NCI-H2029 treated with DMSO at 0.1 percent for 48 hours (cell line): ENCODE data around the gene MEIS2.

Source experiments
- DNase-seq: peaks from one replicate; lab custom pipeline; 2025; lab: John Stamatoyannopoulos, UW

Gene MEIS2

DNA sequence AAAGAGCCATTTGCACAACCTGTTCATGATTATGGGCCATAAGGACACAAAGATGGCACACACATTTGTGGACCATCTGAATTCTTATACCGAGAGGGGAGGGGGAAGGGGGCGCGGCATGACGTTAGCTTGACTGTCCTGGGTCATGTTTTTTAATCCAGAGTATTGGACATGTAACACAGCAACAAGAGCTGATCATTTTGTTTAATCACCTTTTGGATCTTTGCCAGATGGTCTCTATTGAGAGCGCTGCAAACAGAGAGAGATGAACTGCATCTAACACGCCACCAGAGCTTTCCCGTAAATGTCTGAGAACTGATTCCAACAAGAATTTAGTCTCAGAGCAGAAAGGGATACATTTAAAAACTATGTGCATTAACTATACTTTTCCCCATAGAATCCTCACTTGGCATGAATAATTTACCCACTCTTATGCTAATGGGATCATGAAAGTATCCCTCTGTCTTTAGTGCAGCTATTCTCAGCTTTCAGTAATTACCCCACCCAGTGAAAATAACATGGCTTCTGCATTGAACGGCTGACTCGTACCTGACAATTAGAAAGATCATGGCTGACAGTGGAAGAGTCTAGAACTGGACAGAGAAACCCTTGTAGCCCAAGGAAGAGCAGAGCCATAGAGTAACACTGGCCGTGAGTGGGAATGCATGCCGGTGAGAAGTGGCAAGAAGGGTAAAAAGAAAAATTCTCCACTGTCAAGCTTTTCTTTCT is 22.6 kb downstream of the MEIS2 start:
- no peak for DNase-seq

DNA sequence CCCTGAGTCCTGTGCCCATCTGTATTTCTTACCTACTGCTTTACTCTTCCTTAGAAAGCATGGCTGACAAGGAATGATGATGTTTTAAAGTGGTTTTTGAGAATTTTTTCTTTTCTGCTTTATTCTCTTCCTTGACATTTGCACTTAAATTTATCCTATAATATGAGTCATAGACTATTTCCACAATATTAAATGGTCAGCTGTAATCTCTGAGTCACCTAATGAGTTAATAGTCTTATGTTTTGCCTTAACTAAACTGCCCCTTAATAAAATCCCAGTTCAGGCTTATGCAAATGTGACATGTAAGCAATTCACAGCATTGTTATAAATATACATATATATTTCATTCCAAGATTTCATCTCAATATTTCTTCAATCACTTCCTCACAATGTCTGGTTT is 23.8 kb downstream of the MEIS2 start:
- no peak for DNase-seq

DNA sequence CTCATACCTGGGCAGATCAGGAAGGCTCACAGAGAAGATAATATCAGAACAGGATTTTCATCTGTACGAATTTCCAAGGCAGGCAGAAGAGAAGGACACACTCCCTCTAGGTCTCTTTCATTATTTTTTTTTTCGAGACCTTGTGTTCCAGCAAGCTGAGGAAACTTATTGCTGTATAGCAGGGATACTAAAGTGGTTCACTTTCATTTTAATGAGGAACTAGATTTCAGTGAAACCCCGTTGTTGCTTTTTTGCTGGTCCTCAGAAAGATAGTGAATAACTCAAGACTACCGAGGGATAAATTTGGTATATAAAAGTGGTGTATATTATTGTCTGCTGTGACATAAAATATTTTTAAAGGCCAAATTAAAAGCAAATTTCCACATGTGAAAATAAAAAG is 24.6 kb downstream of the MEIS2 start:
- no peak for DNase-seq

DNA sequence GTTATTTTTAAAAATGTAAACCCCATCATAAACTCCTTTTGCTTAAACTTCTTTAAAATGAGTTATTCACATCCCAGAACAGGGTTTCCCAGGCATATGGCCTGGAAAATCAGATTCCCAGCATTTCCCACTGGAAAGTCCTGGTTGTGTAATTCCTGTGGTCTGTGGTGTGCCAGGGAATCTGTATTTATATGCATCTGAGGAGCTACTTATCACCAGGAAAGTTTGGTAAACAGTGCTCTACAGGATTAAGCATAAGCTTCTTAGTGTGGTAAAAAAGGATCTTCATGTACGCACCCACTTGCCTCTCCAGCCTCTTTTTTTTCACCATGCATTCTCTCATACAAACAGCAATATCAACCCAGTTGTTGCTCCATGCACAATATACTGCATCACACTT is 28.2 kb downstream of the MEIS2 start:
- DNase-seq = no peak

DNA sequence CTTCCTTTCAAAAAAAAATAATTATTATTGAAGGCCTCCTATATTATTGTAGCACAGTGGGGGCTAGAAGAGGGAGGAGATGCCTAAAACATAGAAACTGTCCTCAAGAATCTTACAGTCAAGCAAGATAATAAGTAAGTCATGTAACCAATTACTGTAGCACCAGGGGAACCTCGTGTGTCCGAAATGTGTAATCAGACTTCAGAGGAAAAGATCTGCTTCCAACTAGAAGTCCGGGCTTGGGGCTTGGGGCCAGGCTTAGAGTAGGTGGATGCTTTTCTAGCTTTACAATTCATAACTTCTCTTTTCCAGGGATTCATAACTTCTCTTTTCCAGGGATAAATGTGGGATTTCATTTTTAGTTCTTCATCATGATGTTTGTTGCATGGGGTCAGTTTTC is 29.2 kb downstream of the MEIS2 start:
- no peak for DNase-seq

GRCh38 chr15:37070686-37071085 is 29.7 kb downstream of the MEIS2 start:
- no peak for DNase-seq

- DNase-seq = no peak
Observed at GRCh38 chr15:37061996-37062395, 38.4 kb downstream of the MEIS2 start.

DNA sequence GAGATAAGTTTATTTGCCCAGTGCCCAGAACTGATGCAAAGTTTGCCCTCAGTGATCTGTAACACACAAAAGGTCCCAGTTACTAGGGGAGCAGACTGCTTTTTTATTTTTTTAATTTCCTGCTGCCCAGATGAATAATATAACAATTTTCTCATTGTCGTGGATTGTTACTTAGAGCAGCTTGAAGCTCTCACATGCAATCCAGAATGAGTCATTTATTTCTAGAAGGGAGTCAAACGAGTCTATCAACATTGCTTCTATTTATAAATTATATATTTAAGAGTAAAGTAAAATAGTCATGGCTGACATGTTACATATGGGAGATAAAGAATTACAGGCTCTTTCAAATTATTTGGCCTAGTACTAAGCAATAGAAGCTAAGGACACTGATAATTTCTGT is 41.3 kb downstream of the MEIS2 start:
- DNase-seq = no peak

DNA sequence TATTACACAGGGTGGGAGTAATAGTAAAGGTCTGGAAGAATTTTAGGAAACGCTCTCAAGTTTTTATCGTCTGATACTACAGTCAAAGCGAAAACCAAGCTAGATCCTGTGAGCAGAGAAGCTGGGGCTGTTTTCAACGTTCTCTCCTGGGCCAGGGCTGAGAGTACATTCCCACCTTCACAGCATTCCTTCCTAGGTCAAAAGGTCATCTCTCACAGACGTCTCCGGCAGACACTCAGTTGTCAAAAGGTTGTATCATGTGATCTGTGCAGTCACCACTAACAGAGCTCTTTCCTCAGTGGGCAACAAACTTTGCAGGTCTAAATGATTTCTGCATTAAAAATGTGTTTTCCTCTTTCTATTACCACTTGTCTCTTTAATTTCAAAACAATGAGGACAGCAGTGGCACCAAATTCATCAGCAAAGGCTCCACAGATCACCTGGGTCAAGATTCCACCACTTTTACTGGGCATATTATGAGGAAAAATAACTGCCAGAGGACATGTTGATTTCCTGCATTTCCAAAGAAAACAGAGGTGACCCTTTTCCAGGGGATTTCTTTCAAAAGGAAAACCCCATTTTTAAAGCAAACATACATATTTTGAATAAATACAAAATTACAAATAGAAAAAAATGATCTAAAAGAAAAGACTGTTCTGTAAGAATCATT is 41.9 kb downstream of the MEIS2 start:
- no peak for DNase-seq

DNA sequence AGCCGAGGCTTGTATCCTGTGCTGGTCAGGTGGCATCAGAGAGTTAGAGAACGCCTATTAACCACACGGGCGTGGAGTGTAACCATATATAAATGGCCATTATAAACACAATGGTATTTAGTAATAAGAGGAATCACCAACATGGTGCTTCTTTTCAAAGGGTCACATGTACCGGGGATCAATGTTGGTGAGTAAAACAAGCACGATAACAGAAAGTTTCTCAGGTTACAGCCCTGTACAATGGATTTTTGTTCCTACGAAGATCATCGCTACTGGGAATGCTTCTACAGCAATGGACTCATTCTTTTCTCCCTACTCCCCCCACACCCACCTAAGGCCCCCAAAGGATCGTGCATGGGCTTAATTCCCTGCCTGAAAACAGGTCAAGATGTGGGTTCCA is 42.5 kb downstream of the MEIS2 start:
- no peak for DNase-seq

- DNase-seq = no peak
Observed at GRCh38 chr15:37057256-37057655, 43.1 kb downstream of the MEIS2 start.

DNA sequence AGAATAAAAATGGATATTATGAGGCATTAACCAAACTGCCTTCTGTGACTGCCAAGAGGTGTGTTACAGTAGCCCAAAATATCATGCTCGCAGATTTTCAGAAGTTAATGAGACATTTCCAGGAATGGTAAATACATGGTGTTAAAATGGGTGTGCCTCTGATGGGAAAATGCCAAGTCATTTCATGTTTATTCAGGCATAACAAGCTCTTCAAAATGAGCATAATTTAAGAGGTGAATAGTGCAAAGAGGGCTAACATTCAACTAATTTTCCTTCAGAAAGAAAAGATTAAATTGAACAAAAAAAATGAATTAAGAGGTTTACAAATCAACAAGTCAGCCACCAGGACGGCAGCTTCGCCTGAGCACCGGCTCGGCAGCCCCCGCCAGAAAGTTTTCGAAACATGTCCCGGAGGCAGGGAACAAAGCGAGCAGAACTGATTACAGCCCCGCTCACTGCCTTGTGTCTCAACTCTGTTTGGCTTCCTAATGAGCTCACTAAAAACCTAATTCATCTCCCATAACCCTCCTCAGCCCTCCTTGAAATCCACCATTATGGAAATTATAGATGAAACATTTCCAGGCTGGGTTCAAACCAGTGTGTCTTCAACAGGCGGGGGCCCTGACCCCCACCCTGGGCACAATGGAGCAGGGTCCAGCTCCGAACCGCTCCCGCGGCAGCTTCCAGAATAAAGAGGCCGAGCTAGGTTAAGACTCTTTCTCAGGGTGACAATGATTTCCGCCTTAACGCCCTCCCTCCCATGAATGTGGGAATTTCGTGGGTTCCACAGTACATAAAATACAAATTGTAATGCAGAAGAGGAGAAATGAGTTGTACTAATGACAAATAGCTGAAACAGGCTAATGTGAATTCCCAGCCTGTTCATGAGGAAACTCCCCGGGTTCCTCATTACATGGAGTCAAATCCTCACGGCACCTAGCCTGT is 43.9 kb downstream of the MEIS2 start:
- no peak for DNase-seq

DNA sequence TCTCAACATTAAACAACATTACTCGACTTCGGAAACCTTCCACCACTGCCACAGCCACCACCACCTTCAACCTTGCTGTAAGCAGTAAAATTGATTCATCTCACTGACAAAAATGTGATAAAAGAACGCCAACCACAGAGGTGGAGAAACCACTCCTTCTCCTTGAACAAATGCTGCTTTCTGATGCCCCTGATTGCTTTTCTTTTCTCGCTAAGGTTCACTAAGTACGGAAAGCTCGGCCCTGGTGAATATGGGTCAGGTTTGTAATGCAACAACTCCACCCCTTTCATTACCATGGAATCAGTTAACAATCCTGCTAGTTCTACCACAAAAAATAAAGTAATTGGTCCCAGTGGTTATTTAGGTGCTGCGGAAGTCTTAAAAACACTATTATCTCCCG is 44.9 kb downstream of the MEIS2 start:
- DNase-seq = no peak

- DNase-seq = no peak
Observed at GRCh38 chr15:37054336-37054735, 46.0 kb downstream of the MEIS2 start.

DNA sequence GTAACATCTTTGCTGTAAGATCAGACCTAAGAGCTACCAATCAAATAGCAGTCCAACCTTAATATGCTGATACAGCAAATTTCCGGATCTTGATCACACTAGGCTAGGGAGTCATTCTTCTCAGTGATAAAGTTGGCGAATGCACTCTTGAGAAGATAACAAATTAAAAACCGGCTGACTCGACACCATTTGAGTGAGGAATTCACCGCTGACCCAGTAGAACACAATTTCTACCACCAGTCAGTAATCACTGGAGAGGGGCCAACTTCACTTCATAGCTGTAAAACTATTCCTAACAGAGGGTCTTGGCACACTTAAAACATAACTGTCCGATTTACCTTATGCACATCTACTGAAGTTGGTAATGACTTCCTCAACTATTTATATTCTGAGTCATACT is 47.2 kb downstream of the MEIS2 start:
- no peak for DNase-seq

GRCh38 chr15:37050345-37050744 is 50.0 kb downstream of the MEIS2 start:
- DNase-seq = no peak

GRCh38 chr15:37046876-37047614 is 53.3 kb downstream of the MEIS2 start:
- no peak for DNase-seq

- no peak for DNase-seq
Observed at GRCh38 chr15:37045859-37046740, 54.2 kb downstream of the MEIS2 start.

- no peak for DNase-seq
Observed at GRCh38 chr15:37044915-37045648, 55.3 kb downstream of the MEIS2 start.

GRCh38 chr15:37041836-37042235 is 58.5 kb downstream of the MEIS2 start:
- DNase-seq = no peak
